BE2C (cell line): ENCODE data around the gene TAF11L4. TPM values are rescaled to one million over a fixed set of nuclear protein-coding genes. Genes with fewer than 3 reads are reported as not detected.
"Not testable (repeated sequence)": the region's sequence is repeated elsewhere in the genome, so short reads cannot be mapped to it uniquely, and the experiment has no call there.

Experiments
- DNase-seq: peaks from one replicate; pipeline ENCODE4 v3.0.0-alpha.2; 2020
- H3K27me3 ChIP-seq: fragments of 250-450 bp; sonication (Bioruptor Pico); 2 replicates; pipeline ENCODE4 v1.5.1; 2020; ENCODE audit warnings: mild to moderate bottlenecking
- H3K36me3 ChIP-seq: fragments of 250-450 bp; sonication (Bioruptor Pico); 2 replicates; pipeline ENCODE4 v1.5.1; 2020; ENCODE audit warnings: mild to moderate bottlenecking
- H3K4me1 ChIP-seq: fragments of 250-450 bp; sonication (Bioruptor Pico); 2 replicates; pipeline ENCODE4 v1.5.1; 2020
- H3K4me3 ChIP-seq: 2 replicates; pipeline ENCODE4 v1.5.1; 2011; ENCODE audit warnings: low read depth, low read length
- H3K9me3 ChIP-seq: fragments of 250-450 bp; sonication (Bioruptor Pico); 2 replicates; pipeline ENCODE4 v1.5.1; 2020
- CTCF ChIP-seq: IDR thresholded peaks from 2 replicates; pipeline ENCODE4 v1.5.1; 2012; ENCODE audit warnings: mild to moderate bottlenecking, low read depth, low read length
- polyA plus RNA-seq: library from polyadenylated mRNA; unstranded; fragments of >200 nt; gene quantifications from one replicate; pipeline ENCODE4 v1.2.1, GENCODE V29; 2012; ENCODE audit warnings: low read depth, missing spikeins; ENCODE audit not compliant: insufficient read length, insufficient read depth

Gene TAF11L4
- not detected for polyA plus RNA-seq

- DNase-seq, H3K4me1 ChIP-seq, H3K36me3 ChIP-seq, H3K9me3 ChIP-seq, H3K4me3 ChIP-seq, H3K27me3 ChIP-seq: not testable (repeated sequence)
Observed at GRCh38 chr5:17521501-17521900, at the start of gene TAF11L4. TAF11L4 (plus strand) TSS chr5:17521801.

GRCh38 chr5:17475064-17475463 is 46.5 kb upstream of the TAF11L4 start:
- not testable (repeated sequence) for H3K4me1 ChIP-seq, H3K4me3 ChIP-seq, H3K27me3 ChIP-seq, H3K36me3 ChIP-seq, DNase-seq, H3K9me3 ChIP-seq

GRCh38 chr5:17477043-17477442 is 44.6 kb upstream of the TAF11L4 start:
- Histone ChIP-seq H3K9me3 (no peaks in the 10 kb centered on the region), H3K4me1 (peaks cover 14% of the 10 kb centered on the region), H3K4me3 (peak overlapping the region; percentile 33), H3K36me3 (no peaks in the 10 kb centered on the region), H3K27me3 (no peaks in the 10 kb centered on the region)
- peak; percentile 76 for DNase-seq
- no peak for TF ChIP-seq CTCF

GRCh38 chr5:17477573-17478265 is 43.9 kb upstream of the TAF11L4 start:
- Histone ChIP-seq H3K27me3 (no peaks in the 10 kb centered on the region), H3K9me3 (no peaks in the 10 kb centered on the region), H3K4me3 (peak overlapping the region; percentile 33), H3K4me1 (peaks cover 14% of the 10 kb centered on the region), H3K36me3 (no peaks in the 10 kb centered on the region)
- peak; percentile 82 for DNase-seq
- no peak for TF ChIP-seq CTCF

- no peaks in the 10 kb centered on the region for H3K9me3 ChIP-seq
- H3K4me1 ChIP-seq: peaks cover 18% of the 10 kb centered on the region
- no peak for DNase-seq
- no peaks in the 10 kb centered on the region for H3K27me3 ChIP-seq
- no peaks in the 10 kb centered on the region for H3K36me3 ChIP-seq
- no peak overlapping the region for H3K4me3 ChIP-seq
- TF ChIP-seq CTCF: no peak
Observed at GRCh38 chr5:17481378-17481777, 40.2 kb upstream of the TAF11L4 start.

- DNase-seq: no peak
- no peak for TF ChIP-seq CTCF
- Histone ChIP-seq H3K27me3 (no peaks in the 10 kb centered on the region), H3K9me3 (no peaks in the 10 kb centered on the region), H3K36me3 (no peaks in the 10 kb centered on the region), H3K4me3 (no peak overlapping the region), H3K4me1 (peaks cover 18% of the 10 kb centered on the region)
Observed at GRCh38 chr5:17482790-17483189, 38.8 kb upstream of the TAF11L4 start.

- not testable (repeated sequence) for H3K4me3 ChIP-seq, DNase-seq, H3K27me3 ChIP-seq, H3K9me3 ChIP-seq, H3K36me3 ChIP-seq
- peaks cover 10% of the 10 kb centered on the region for H3K4me1 ChIP-seq
Observed at GRCh38 chr5:17486464-17487173, 35.0 kb upstream of the TAF11L4 start.
